SK-N-SH (cell line): Measurements from ENCODE around the gene MAP1B. TPM values are rescaled to one million over a fixed set of nuclear protein-coding genes. Genes with fewer than 3 reads are reported as not detected.

Source experiments
- CTCF ChIA-PET: fragments of 300-600, 350-600 bp; formaldehyde crosslinking; extraction: SDS; loops from one replicate; lab custom pipeline; 2021; lab: Yijun Ruan, JAX
- POLR2A ChIA-PET: fragments of 350-600 bp; sonication (Branson Sonifier 250); formaldehyde crosslinking; extraction: SDS; loops from one replicate; lab custom pipeline; 2020; ENCODE audit warnings: antibody characterized with exemption, inconsistent platforms; lab: Yijun Ruan, JAX
- DNase-seq: peaks from one replicate; pipeline ENCODE4 v3.0.0; 2012
- H2AFZ ChIP-seq: fragments of 200-600 bp; sonication (generic); 2 replicates; pipeline ENCODE4 v1.8.1; 2016; ENCODE audit warnings: antibody characterized with exemption, mild to moderate bottlenecking, low read depth
- H3F3A ChIP-seq: fragments of 200-600 bp; sonication (generic); replicated peaks from 2 replicates; pipeline ENCODE3; 2016; ENCODE audit warnings: antibody characterized with exemption, mild to moderate bottlenecking; ENCODE audit not compliant: insufficient read depth
- H3K27ac ChIP-seq, 2 experiments: fragments of 200-500 bp in 1 of 2; fragments of 200-600 bp in 1 of 2; sonication (Bioruptor generic) in 1 of 2; sonication (generic), shearing (Covaris generic) in 1 of 2; 2 replicates each; pipeline versions ENCODE4 v1.5.1 to v1.6.1; 2014 to 2016; ENCODE audit warnings: low read depth in 2 of 2, inconsistent platforms in 1 of 2, low read length in 1 of 2, mild to moderate bottlenecking in 1 of 2, mixed read lengths in 1 of 2
- H3K27me3 ChIP-seq: fragments of 200-600 bp; sonication (generic), shearing (Covaris generic); 2 replicates; pipeline ENCODE4 v1.6.1; 2016; ENCODE audit warnings: mixed run types; ENCODE audit not compliant: insufficient read depth
- H3K36me3 ChIP-seq, 2 experiments: fragments of 200-500 bp in 1 of 2; fragments of 200-600 bp in 1 of 2; sonication (Bioruptor generic) in 1 of 2; sonication (generic) in 1 of 2; replicated peaks in 1 of 2; 2 replicates each; pipeline versions ENCODE3 to v1.5.1; 2014 to 2016; ENCODE audit warnings: low read length in 1 of 2, mild to moderate bottlenecking in 1 of 2; ENCODE audit not compliant: insufficient read depth in 2 of 2, control insufficient read depth in 1 of 2
- H3K4me1 ChIP-seq, 2 experiments: fragments of 200-500 bp in 1 of 2; fragments of 200-600 bp in 1 of 2; sonication (Bioruptor generic) in 1 of 2; sonication (generic), shearing (Covaris generic) in 1 of 2; 2 replicates each; pipeline versions ENCODE4 v1.5.1 to v1.6.1; 2014 to 2016; ENCODE audit warnings: low read depth in 1 of 2, low read length in 1 of 2, mixed run types in 1 of 2; ENCODE audit not compliant: insufficient read depth in 2 of 2, control insufficient read depth in 1 of 2
- H3K4me2 ChIP-seq: fragments of 200-600 bp; sonication (generic), shearing (Covaris generic); 2 replicates; pipeline ENCODE4 v1.6.1; 2017; ENCODE audit warnings: mixed run types
- H3K4me3 ChIP-seq, 2 experiments: fragments of 200-500 bp in 1 of 2; fragments of 200-600 bp in 1 of 2; sonication (Bioruptor generic) in 1 of 2; sonication (generic), shearing (Covaris generic) in 1 of 2; 2 replicates each; pipeline versions ENCODE4 v1.5.1 to v1.8.1; 2014 to 2016; ENCODE audit warnings: low read depth in 2 of 2, inconsistent platforms in 1 of 2, low read length in 1 of 2, mild to moderate bottlenecking in 1 of 2, mixed read lengths in 1 of 2, moderate library complexity in 1 of 2
- H3K79me2 ChIP-seq: fragments of 200-600 bp; sonication (generic); 2 replicates; pipeline ENCODE4 v1.8.1; 2017; ENCODE audit warnings: mild to moderate bottlenecking; ENCODE audit not compliant: insufficient read depth
- H3K9ac ChIP-seq: fragments of 200-600 bp; sonication (generic); 2 replicates; pipeline ENCODE4 v1.6.1; 2017; ENCODE audit warnings: mixed run types
- H3K9me2 ChIP-seq: fragments of 200-600 bp; sonication (generic); 2 replicates; pipeline ENCODE4 v1.6.1; 2017; ENCODE audit warnings: mixed run types
- H3K9me3 ChIP-seq: fragments of 200-600 bp; sonication (generic); 2 replicates; pipeline ENCODE4 v1.6.1; 2017; ENCODE audit warnings: mixed run types, mild to moderate bottlenecking, moderate library complexity
- H4K20me1 ChIP-seq: fragments of 200-600 bp; sonication (generic); 2 replicates; pipeline ENCODE4 v1.6.1; 2017; ENCODE audit warnings: mild to moderate bottlenecking, mixed run types; ENCODE audit not compliant: insufficient read depth
- EP300 ChIP-seq, 2 experiments: IDR thresholded peaks; 2 replicates each; pipeline versions ENCODE4 v1.4.0 to v1.6.1; 2012; ENCODE audit warnings: borderline replicate concordance in 1 of 2, low read depth in 1 of 2, low read length in 1 of 2
- FOSL2 ChIP-seq: IDR thresholded peaks from 2 replicates; pipeline ENCODE4 v1.4.0; 2012; ENCODE audit warnings: low read depth, mild to moderate bottlenecking, moderate library complexity, borderline replicate concordance
- FOXM1 ChIP-seq: IDR thresholded peaks from 2 replicates; pipeline ENCODE4 v1.4.0; 2012; ENCODE audit warnings: low read depth, mild to moderate bottlenecking
- GATA2 ChIP-seq: sonication (generic); formaldehyde crosslinking; IDR thresholded peaks from 2 replicates; pipeline ENCODE4 v1.5.0; 2020; ENCODE audit warnings: mild to moderate bottlenecking, missing genetic modification reagents
- JUND ChIP-seq: IDR thresholded peaks from 2 replicates; pipeline ENCODE4 v1.4.0; 2012
- MAX ChIP-seq: IDR thresholded peaks from 2 replicates; pipeline ENCODE4 v1.4.0; 2012; ENCODE audit warnings: low read depth
- MEF2A ChIP-seq: IDR thresholded peaks from 2 replicates; pipeline ENCODE4 v1.4.0; 2012; ENCODE audit warnings: low read depth, borderline replicate concordance
- MXI1 ChIP-seq: IDR thresholded peaks from 2 replicates; pipeline ENCODE4 v1.6.1; 2012; ENCODE audit warnings: mild to moderate bottlenecking, low read depth, low read length, improper control_type of control experiment
- NFIC ChIP-seq: IDR thresholded peaks from 2 replicates; pipeline ENCODE4 v1.4.0; 2012; ENCODE audit warnings: borderline replicate concordance
- POLR2AphosphoS5 ChIP-seq: IDR thresholded peaks from 2 replicates; pipeline ENCODE4 v1.6.1; 2012; ENCODE audit warnings: low read depth, low read length
- RAD21 ChIP-seq: IDR thresholded peaks from 2 replicates; pipeline ENCODE4 v1.6.1; 2012; ENCODE audit warnings: mild to moderate bottlenecking, low read length
- RCOR1 ChIP-seq: fragments of 150-350 bp; IDR thresholded peaks from 2 replicates; pipeline ENCODE4 v1.6.1; 2017; ENCODE audit warnings: antibody characterized with exemption, low read length
- REST ChIP-seq: IDR thresholded peaks from 2 replicates; pipeline ENCODE4 v1.6.1; 2012; ENCODE audit warnings: mild to moderate bottlenecking, low read depth, low read length, moderate library complexity
- RFX5 ChIP-seq: IDR thresholded peaks from 2 replicates; pipeline ENCODE4 v1.6.1; 2012; ENCODE audit warnings: mild to moderate bottlenecking, improper control_type of control experiment, low read length
- RXRA ChIP-seq: IDR thresholded peaks from 2 replicates; pipeline ENCODE4 v1.4.0; 2012; ENCODE audit warnings: low read depth, mild to moderate bottlenecking, borderline replicate concordance
- SIN3A ChIP-seq: IDR thresholded peaks from 2 replicates; pipeline ENCODE4 v1.6.1; 2012; ENCODE audit warnings: low read depth, mild to moderate bottlenecking, low read length, moderate library complexity, borderline replicate concordance
- SMC3 ChIP-seq: IDR thresholded peaks from 2 replicates; pipeline ENCODE4 v1.6.1; 2012; ENCODE audit warnings: low read depth, low read length, improper control_type of control experiment
- TCF12 ChIP-seq: IDR thresholded peaks from 2 replicates; pipeline ENCODE4 v1.4.0; 2012
- YY1 ChIP-seq: IDR thresholded peaks from 2 replicates; pipeline ENCODE4 v1.4.0; 2012; ENCODE audit warnings: low read depth, mild to moderate bottlenecking
- ZBTB33 ChIP-seq: IDR thresholded peaks from 2 replicates; pipeline ENCODE4 v1.4.0; 2012; ENCODE audit warnings: low read depth, borderline replicate concordance
- WGBS: methylation state at CpG from one replicate; pipeline ENCODE4 v1.1.6; 2017; ENCODE audit warnings: low lambda C conversion rate; 5-methylcytosine and 5-hydroxymethylcytosine counted together
- polyA plus RNA-seq, 3 experiments: library from polyadenylated mRNA; depleted of rRNA; stranded (reverse); fragments of >200 nt; gene quantifications; 2 replicates each; pipeline ENCODE4 v1.2.3, GENCODE V29; 2012

The MAP1B gene
- polyA plus RNA-seq, 1 of the 3 experiments (the other 2 are of a cell fraction) = 47.5 TPM

GRCh38 chr5:72137826-72138409 lies 30.6 kb downstream of the MAP1B start (continued):
- no peak for TF ChIP-seq REST

GRCh38 chr5:72138943-72139521 lies 31.8 kb downstream of the MAP1B start:
- H3K4me2 ChIP-seq = peak overlapping the region; percentile 69
- 26% methylated on average over 8 of the region's 8 CpGs for WGBS
- H4K20me1 ChIP-seq = peaks cover 28% of the 10 kb centered on the region
- peaks cover 81% of the 10 kb centered on the region for H3F3A ChIP-seq
- peak overlapping the region; percentile 80 to 94 for H3K27ac ChIP-seq
- H2AFZ ChIP-seq = no peak overlapping the region
- peaks cover 96% of the 10 kb centered on the region for H3K79me2 ChIP-seq
- peaks cover 58 to 71% of the 10 kb centered on the region in 2 experiments for H3K36me3 ChIP-seq
- CTCF ChIA-PET = no interaction called here
- peak overlapping the region in 1 of 2 experiments; percentile 12; a peak in 1 of 4 replicates for H3K4me3 ChIP-seq
- no peaks in the 10 kb centered on the region for H3K27me3 ChIP-seq
- no peak for DNase-seq
- H3K9me3 ChIP-seq = no peaks in the 10 kb centered on the region
- H3K9me2 ChIP-seq = no peaks in the 10 kb centered on the region
- peak overlapping the region; percentile 56; the same call in 1 of the 2 replicates for H3K9ac ChIP-seq
- H3K4me1 ChIP-seq = peaks cover 45 to 86% of the 10 kb centered on the region in 2 experiments
- POLR2A ChIA-PET = no interaction called here
- TF ChIP-seq YY1 (0 out of 2 replicates have a peak, but pooled peaks have one; percentile 25), MAX (peak; percentile 70; the same call in 1 of the 2 replicates), EP300 (IDR thresholded peaks at IDR 0.05; ENCODE audit: borderline replicate concordance in 1 of 2, low read depth in 1 of 2, low read length in 1 of 2) (peak; percentile 78 to 99), RAD21 (no peak; the same call in 1 of the 2 replicates), RXRA (peak; percentile 93), REST (0 out of 2 replicates have a peak, but pooled peaks have one; percentile 27), ZBTB33 (peak; percentile 70; the same call in 1 of the 2 replicates), POLR2AphosphoS5 (peak; percentile 94), RFX5 (no peak), FOXM1 (peak; percentile 97), MXI1 (peak; percentile 32; the same call in 1 of the 2 replicates), TCF12 (peak; percentile 100), FOSL2 (peak; percentile 84), SMC3 (no peak), MEF2A (peak; percentile 96), RCOR1 (no peak), NFIC (peak; percentile 98), GATA2 (CRISPR knock-in tag) (peak; percentile 60), JUND (peak; percentile 96), SIN3A (peak; percentile 91)
